Measurements from ENCODE around the gene SETD4.

- TF ChIP-seq CTCF (IDR thresholded peaks at IDR 0.05) (no peak), EZH2 (IDR thresholded peaks at IDR 0.05) (no peak), EZH2phosphoT487 (IDR thresholded peaks at IDR 0.05) (no peak)
Measured at GRCh38 chr21:36075953-36076352, 15.6 kb upstream of the SETD4 start.

All from neural progenitor cell (in vitro differentiated cells).